Right ventricle myocardium superior (tissue), 1 donor: ENCODE results near the gene ATXN7L3B. TPM values are rescaled to one million over a fixed set of nuclear protein-coding genes. Genes with fewer than 3 reads are reported as not detected.
"Not testable (repeated sequence)": the region's sequence is repeated elsewhere in the genome, so short reads cannot be mapped to it uniquely, and the experiment has no call there.

Source experiments
- ATAC-seq: fragments of 200-7000 bp; cut with Tn5 transposase; one replicate; pipeline ENCODE4 v1.9.1; 2020; ENCODE audit warnings: mild to moderate bottlenecking; ENCODE audit not compliant: poor library complexity
- DNase-seq: peaks from one replicate; pipeline ENCODE4 v3.0.0-alpha.2; 2020
- intact Hi-C: fragments of 100-400 bp; cut with DNase I; formaldehyde crosslinking; loops from one replicate; pipeline ENCODE4 v1.11.2; 2022
- long read RNA-seq: library from polyadenylated mRNA; unstranded; transcript quantifications from one replicate; pipeline ENCODE4 v2.0.0, GENCODE V29; 2021
- total RNA-seq: library from RNA; stranded (reverse); fragmentation: NEBNext Ultra II Directional; extraction: Animal tissue kit (Norgen Biotek cat#: 25700); gene quantifications from one replicate; pipeline ENCODE4 v1.2.1, GENCODE V29; 2021
- donor health status: DM: no; HTN: yes; CAD: no; lungs with severe emphysema.

The ATXN7L3B gene, protein sequence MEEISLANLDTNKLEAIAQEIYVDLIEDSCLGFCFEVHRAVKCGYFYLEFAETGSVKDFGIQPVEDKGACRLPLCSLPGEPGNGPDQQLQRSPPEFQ
- 23.2 TPM for total RNA-seq
- long read RNA-seq, full-length matches to known transcripts: 165 of 165 reads
- long read RNA-seq, partial matches to known transcripts: 0 of 165 reads
- long read RNA-seq, other reads (novel, unspliced or antisense): 0 of 165 reads

DNA sequence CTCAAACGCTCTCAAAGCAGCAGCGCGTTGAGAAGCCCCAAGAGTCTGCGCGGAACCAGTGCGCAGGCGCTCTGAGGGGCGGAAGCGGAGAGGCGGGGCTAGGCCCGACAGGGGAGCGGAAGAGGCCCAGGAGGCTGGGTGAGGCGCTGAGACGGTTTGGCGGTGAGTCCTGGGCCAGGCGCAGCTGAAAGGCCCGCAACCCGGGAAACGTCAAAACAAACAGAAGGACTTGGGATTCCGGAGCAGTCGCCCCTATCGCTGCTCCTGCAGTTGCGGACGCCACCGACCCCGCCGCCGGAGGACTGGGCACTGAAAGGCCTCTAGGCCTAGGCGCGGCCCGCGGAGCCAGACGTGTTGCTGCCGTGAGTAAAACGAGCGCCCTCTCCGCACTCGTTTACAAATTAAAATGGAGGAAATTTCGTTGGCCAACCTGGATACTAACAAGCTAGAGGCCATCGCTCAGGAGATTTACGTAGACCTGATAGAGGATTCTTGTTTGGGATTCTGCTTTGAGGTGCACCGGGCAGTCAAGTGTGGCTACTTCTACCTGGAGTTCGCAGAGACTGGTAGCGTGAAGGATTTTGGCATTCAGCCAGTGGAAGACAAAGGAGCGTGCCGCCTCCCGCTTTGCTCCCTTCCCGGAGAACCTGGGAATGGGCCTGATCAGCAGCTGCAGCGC, at the start of gene ATXN7L3B:
ATXN7L3B (plus strand) TSS at position 129 of the 679 bp plus-strand sequence; CDS start at position 407, 278 bp downstream.
- DNase-seq (peak; percentile 95), ATAC-seq (peak; percentile 100)
- intact Hi-C loops: no loop called here

DNA sequence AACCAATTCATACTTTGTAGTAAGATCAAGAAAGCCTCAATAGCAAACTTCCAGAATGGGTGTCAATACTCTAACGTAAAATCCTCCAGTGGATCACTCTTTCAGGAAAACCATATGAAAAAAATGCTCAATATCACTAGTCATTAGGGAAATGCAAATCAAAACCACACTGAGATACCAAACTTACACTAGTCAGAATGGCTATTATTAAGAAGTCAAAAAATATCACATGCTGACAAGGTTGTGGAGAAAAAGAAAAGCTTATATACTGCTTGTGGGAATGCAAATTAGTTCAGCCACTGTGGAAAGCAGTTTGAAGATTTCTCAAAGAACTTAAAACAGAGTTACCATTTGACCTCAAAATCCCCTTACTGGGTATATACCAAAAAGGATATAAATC, 49.5 kb upstream of the ATXN7L3B start:
- DNase-seq (no peak), ATAC-seq (no peak)
- intact Hi-C loops: no loop called here

DNA sequence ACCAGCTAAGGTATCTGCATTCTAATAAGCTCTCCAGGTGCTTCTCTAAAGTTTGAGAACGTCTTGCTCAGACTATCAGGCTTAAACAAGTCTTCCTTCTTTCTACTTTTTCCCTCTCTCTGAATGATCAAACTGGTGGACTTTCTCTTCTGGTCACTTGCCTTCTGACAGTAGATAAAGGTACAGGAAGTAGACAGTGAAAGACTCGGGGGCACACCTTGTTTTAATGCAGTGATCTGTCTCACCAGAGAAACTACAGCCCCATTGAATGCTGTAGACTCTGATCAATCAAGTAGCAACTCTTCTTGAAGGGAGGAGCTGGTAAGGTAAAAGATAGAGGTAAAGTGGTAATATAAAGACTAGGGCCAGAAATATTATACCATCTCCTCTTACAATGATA, 48.1 kb upstream of the ATXN7L3B start:
- no peak for ATAC-seq
- intact Hi-C loops: no loop called here
- DNase-seq: no peak

DNA sequence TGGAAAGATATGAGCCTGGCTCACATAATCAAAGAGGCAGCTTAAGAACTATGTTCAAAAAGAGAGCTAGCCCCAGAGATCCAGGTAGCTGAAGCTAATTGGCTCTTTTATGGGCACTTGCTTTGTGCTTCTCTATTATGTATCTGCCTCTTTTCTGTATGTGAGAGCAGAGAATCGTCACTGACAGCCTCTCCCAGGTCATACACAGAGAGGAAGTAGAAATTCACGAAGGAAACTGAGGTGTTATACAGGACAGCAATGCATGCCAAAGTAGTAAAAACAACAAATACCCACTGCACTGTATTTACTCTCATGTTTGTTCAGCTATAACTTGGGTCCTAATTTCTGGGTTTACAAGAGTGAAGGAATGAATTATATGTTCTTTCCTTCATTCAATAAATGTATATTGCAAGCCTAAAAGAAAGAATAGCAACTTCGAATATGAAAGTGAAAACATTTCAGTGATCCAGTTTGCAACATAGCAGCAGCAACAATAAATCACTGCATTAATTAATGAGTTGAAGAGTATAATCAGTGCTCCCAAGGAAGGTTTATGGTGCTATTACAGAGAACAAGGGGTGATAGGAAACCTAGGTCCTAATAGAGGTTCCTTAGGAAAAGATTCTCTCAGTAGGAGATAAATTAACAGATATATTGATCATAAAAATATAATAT, 47.1 kb upstream of the ATXN7L3B start:
- intact Hi-C loops: no loop called here
- ATAC-seq: no peak
- DNase-seq: no peak

DNA sequence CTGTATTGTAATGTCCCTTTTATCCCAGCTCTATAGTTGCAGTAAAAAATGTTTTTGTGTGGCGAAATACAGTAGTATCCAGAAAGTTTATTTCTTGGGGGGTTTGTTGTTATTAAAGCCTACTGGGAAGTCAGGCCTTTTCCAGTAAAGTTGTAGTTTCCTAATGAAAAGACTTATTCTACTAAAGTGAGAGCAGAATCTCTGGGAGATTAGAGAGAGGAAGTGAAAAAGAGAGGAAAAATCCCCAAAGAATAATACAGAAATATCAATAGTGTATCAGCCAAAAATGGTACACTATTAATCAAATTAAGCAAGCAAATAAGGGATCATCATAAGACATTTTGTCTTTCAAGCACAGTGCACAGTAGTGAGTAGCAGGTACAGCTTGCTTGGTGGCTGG, 46.3 kb upstream of the ATXN7L3B start:
- DNase-seq (no peak), ATAC-seq (no peak)
- intact Hi-C loops: no loop called here

DNA sequence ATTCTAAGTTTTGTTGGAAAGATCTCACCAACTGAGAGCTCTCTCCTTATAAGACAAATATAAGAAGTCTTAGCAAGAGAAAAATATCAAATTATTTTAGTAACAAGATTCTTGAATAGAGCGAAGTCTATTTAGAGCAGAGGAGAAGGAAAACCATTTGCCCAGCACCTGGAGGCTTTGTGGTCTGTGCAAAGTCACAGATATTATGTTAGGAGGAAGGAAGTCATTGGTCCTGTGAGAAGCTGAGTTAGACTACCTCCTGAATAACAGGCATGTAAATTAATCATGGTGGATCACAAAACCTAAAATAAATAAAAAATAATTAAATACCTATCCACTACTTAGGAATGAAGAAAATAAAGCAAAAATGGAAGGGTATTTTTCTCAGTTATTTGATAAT, 38.4 kb upstream of the ATXN7L3B start:
- DNase-seq (no peak), ATAC-seq (no peak)
- intact Hi-C loops: no loop called here

DNA sequence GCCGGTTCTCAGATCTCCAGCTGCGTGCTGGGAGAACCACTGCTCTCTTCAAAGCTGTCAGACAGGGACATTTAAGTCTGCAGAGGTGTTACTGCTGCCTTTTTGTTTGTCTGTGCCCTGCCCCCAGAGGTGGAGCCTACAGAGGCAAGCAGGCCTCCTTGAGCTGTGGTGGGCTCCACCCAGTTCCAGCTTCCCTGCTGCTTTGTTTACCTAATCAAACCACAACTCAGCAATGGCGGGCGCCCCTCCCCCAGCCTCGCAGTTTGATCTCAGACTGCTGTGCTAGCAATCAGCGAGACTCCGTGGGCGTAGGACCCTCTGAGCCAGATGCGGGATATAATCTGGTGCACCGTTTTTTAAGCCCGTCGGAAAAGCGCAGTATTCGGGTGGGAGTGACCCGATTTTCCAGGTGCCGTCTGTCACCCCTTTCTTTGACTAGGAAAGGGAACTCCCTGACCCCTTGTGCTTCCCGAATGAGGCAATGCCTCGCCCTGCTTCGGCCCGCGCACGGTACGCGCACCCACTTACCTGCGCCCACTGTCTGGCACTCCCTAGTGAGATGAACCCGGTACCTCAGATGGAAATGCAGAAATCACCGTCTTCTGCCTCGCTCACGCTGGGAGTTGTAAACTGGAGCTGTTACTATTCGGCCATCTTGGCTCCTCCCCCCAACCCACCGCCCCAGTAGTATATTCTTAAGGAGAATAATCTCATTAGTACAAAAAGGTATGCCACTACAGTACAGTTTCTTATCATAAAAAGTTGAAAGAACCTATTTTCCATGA, 28.6 kb upstream of the ATXN7L3B start:
- ATAC-seq, DNase-seq, intact Hi-C loops: not testable (repeated sequence)

DNA sequence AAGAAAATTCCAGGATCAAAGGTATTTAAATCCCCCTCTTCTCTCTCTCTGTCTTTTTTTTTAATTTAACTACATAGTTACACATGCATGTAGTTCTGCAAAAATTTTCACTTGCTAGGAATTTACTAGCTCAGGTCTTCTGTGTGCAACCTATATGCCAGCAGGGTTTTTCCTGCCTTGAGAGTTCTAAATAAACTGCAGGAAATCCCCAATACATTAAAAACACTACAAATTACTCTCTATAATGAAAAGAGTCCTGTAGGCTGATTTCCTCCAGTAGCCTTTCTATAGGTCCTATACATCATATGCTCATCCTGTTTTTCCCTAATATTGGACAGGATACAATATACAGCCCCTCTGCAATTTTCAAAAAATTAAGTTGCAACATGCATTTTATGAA, 27.7 kb upstream of the ATXN7L3B start:
- DNase-seq: no peak
- intact Hi-C loops: no loop called here
- ATAC-seq: no peak

DNA sequence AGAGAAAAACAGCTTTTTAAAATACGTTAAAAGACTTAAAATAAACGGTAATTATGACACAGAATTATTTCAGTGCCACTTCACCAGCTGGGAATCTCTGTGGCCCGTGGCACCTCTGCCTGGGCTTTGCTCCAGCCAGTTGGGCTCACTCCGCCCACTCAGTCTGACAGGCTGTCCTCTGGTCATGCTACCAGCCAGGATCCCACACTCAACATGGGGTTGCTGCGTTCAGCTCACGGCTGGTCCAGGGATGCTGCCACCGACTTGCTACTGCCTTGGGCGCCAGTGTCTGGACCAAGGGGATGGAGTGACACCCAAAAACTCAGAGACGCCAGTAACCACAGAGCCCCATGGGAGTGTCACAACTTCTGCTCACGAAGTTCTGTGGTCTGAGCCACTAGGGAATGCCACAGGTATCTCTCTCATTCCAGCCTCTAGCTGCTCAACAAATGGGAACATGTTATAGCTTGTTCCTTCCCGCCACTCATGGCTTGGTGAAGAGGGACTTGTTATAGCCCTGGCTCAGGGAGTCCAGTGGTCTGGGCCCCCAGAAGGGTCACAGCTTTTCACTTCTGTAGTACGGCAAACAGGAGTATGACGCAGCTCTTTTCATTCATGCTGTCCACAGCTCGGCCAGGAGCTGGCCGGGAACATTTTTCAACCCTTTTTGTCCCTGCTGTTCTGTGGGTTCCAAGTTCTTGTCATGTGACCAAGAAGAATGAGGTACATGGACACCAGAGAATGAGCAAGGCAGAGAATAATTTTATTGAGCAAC, 23.4 kb upstream of the ATXN7L3B start:
- intact Hi-C loops: no loop called here
- DNase-seq (no peak), ATAC-seq (no peak)

DNA sequence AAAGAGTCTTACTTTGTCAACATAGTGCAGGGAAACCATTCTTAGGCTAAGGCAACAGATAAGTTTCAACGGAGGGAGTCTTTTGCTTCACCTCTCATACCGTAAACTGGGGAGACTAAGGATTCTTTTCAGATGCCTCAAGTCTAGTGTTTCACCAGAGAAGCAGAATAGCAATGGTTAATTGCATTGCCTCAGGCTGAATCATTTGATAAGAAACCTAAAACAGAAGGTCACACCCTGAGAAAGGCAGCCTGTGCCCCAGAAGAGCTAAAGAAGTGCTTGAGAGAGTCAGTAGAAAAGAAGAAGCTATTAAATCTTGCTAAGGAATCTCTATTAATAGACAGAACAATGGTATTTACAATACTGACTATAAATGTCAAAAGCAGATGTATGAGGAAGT, 21.8 kb upstream of the ATXN7L3B start:
- intact Hi-C loops: no loop called here
- DNase-seq: no peak
- ATAC-seq: no peak

DNA sequence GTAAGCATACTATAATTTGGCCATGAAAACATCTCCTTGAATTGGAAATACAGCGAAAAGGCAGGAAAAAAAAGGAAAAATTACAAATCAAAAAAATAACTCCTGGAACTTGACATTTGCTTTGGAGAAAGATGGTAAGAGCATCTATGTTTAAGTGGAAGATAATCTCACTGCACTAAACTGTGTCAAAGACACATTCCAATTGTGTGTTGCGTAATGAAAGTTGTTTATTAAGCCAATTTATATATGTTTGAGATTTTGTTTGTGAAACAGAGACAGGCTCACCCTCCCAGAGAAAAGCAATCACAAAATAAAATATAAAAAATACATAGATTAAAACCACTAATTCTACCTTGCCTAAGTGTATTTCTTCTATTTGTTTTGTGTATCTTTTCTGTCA, 11.1 kb upstream of the ATXN7L3B start:
- DNase-seq (no peak), ATAC-seq (no peak)
- intact Hi-C loops: no loop called here

DNA sequence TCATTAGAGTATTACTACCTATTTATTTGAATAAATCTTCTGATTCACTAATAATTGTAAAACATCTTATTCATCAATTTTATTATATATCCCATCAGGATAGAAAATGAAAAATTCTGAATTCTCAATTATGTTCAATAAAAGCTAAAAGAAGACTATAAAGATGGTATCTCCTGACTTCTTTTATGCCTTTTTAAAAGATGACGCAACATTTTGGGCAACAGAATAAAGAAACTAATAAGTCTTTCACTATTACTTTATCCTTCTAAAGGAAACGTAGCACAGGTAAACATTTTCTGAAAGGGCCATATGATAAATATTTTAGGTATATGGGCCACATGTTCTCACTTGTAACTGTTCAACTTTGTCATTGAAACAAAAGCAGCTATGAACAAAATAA, 10.1 kb upstream of the ATXN7L3B start:
- DNase-seq (no peak), ATAC-seq (no peak)
- intact Hi-C loops: no loop called here

DNA sequence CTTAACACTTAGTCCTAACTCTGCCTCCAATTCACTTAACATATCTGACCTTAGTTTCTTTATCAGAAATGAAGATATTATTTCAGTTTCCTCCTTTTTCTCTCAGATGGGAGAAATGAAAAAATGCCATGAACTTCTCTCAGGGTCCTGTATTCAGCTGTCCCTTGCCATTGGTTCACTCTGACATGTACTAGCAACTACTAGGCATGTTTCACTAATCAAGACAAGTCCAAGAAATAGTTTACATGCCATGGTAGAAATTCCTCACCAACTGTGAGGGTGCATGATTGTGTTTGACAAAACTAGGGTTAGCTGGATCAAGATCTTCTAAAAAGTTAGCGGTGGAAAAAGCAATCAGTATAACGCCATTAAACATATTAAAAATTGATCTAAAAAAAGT, 7.0 kb upstream of the ATXN7L3B start:
- DNase-seq: no peak

DNA sequence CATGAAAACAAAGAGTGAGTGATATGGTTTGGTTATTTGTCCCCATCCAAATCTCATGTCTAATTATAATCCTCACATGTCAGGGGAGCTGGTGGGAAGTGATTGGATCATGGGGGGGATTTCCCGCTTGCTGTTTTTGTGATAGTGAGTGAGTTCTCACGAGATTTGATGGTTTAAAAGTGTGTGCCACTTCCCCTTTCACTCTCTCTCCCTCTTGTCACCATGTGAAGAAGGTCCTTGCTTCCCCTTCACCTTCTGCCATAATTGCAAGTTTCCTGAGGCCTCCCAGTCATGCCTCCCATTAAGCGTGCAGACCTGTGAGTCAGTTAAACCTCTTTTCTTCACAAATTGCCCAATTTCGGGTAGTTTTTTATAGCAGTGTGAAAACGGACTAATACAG, 2.1 kb upstream of the ATXN7L3B start:
- intact Hi-C loops: no loop called here
- DNase-seq (no peak), ATAC-seq (no peak)

More for the DNA sequence above, 7.0 kb upstream of the ATXN7L3B start:
- intact Hi-C loops: no loop called here
- ATAC-seq: no peak

DNA sequence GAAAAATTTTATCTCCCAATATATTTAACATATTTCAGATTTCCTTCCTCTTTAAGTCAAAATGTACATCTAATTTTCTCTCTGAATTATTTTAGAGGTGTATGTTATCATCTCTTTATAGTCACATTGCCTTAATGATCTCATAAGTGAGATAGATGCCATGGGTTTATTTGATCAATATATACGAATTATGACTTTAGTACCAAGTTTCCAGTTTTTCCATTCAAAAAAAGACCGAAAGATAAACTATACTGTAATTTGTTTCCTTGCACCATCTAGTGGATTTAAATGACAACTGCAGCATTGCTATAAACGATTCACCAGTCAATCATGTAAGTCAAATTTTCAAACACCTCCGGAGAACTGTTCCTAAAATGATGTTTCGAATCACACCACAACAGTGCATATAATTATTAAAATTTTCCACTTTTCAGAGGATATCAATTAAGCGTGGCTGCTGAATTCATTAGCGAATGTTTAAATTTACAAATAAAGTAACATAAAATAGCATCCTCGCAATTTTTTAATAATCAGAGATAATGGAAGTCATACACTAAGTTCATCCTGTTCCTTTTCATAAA, 419 bp upstream of the ATXN7L3B start:
- intact Hi-C loops: no loop called here
- peak; percentile 61 for ATAC-seq
- no peak for DNase-seq

DNA sequence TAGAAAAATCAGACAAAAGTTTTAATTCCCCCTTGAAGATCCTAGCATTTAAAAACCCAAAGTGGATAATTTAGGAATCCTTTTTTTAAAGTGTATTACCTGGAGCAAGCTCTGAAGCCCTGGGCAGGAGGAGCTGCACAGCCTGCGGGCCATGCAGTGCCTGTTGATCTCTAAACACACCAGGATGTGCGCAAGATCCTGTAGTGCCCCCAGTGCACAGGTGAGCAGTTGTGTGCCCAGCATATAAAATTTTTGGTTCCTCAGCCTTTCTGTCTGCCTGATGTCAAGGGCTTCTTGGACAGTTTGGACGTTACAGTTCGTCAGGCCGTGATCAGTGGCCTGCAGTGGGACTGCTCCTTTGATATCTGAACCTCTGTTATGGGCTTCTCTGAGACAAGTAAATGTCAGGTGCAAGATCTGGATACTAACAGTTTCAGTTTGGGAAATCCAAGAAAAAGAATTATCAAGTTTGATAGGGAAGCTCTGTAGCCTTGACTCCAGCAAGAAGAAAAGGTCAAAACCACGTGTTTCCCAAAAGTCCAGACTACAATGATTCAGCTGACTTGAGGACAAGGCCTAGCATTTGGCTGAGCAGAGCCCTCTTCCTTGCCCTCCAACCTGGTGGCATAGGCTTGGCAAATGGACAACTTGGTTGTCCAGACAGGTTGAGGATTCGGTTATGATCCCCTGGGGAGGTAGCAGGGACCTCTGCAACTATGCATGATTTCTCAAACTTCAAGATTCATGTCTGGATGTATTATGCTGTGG, 1.0 kb downstream of the ATXN7L3B start:
- ATAC-seq (peak; percentile 19), DNase-seq (peak; percentile 13)
- intact Hi-C loops: no loop called here

DNA sequence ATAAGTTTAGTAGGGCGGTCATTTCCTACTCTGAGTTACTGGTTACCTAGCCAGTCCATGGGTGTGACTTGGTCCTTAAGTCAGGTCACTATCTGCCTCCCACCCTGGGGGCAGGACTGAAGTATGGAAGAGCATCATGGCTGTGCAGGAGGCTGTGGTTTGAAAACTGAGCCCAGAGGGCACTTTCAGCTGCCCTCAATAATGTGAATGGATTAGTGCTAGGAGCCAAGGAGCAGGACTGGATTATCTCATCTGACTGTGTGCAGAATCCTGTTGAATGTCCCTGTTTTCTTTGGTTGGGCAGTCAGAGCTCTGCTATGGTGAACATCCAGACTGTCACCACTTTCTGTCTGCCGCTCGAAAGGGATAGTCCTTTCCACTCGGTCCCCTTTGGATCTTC, 1.6 kb downstream of the ATXN7L3B start:
- ATAC-seq (no peak), DNase-seq (no peak)
- intact Hi-C loops: no loop called here
